Measurements from ENCODE around the gene LRP1B. TPM values are rescaled to one million over a fixed set of nuclear protein-coding genes. Genes with fewer than 3 reads are reported as not detected.

LRP1B gene
- total RNA-seq, 2 donors from 2014 or later: 0.52 to 3.0 TPM

GRCh38 chr2:140895378-140895777 is 1235.4 kb downstream of the LRP1B start:
- WGBS, 2 donors: 45 to 64% methylated on average over 9 of the region's 9 CpGs
- no peak for ATAC-seq
- no peak overlapping the region for H3K4me3 ChIP-seq
- H3K36me3 ChIP-seq (replicated peaks in 1 of 2; ENCODE audit: insufficient read depth in 1 of 2, low read depth in 2 of 2): no peaks in the 10 kb centered on the region
- H3K27me3 ChIP-seq: no peaks in the 10 kb centered on the region
- H3K4me1 ChIP-seq: no peaks in the 10 kb centered on the region
- DNase-seq: no peak
- no peaks in the 10 kb centered on the region for H3K9me3 ChIP-seq
- no peak for TF ChIP-seq POLR2A (IDR thresholded peaks at IDR 0.05)
- TF ChIP-seq, protein P1, sequence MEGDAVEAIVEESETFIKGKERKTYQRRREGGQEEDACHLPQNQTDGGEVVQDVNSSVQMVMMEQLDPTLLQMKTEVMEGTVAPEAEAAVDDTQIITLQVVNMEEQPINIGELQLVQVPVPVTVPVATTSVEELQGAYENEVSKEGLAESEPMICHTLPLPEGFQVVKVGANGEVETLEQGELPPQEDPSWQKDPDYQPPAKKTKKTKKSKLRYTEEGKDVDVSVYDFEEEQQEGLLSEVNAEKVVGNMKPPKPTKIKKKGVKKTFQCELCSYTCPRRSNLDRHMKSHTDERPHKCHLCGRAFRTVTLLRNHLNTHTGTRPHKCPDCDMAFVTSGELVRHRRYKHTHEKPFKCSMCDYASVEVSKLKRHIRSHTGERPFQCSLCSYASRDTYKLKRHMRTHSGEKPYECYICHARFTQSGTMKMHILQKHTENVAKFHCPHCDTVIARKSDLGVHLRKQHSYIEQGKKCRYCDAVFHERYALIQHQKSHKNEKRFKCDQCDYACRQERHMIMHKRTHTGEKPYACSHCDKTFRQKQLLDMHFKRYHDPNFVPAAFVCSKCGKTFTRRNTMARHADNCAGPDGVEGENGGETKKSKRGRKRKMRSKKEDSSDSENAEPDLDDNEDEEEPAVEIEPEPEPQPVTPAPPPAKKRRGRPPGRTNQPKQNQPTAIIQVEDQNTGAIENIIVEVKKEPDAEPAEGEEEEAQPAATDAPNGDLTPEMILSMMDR (IDR thresholded peaks at IDR 0.05): no peak
- intact Hi-C loops (cut with DNase I): no loop called here
- no peak overlapping the region for H3K27ac ChIP-seq

GRCh38 chr2:140893685-140894084 is 1237.1 kb downstream of the LRP1B start:
- Histone ChIP-seq H3K4me1 (no peaks in the 10 kb centered on the region), H3K27me3 (no peaks in the 10 kb centered on the region), H3K4me3 (no peak overlapping the region), H3K27ac (no peak overlapping the region), H3K9me3 (no peaks in the 10 kb centered on the region), H3K36me3 (replicated peaks in 1 of 2; ENCODE audit: insufficient read depth in 1 of 2, low read depth in 2 of 2) (no peaks in the 10 kb centered on the region)
- DNase-seq (no peak), ATAC-seq (no peak)
- TF ChIP-seq POLR2A (IDR thresholded peaks at IDR 0.05): no peak
- TF ChIP-seq, protein P1 (IDR thresholded peaks at IDR 0.05): no peak
- WGBS, 2 donors: 64% methylated on average over 4 of the region's 4 CpGs
- intact Hi-C loops (cut with DNase I): no loop called here

DNA sequence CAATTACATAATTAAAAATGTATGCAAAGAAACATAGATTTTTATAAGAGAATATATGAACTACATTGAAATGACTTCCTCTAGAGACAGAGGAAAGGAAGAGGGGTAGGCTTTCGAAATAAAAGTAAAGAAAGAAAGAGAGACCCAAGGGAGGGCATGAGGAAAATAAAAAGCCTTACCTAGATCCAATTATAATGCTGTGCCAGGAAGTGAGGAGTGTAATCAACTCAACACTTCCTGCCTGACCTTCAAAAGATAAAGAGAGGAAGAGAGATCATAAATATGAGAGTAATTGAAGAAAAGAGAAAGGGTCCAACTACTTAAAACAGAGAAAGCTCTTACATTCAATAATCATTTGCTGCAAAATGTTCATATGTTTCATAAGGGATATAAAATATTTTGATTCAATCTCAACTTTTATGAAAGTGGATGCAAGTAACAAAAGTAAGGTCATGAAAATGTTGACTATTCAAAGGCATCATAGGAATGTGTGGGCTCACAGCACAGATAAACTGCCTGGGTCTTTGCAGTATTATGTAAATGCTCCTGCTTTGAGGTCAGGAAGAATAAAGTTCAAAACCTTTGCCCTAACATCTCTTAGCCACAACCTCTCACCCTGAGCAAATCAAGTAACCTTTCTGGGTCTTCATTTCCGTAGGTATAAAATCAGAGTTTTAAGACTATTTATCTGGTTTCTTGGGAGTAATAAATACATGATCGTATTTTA is 1237.7 kb downstream of the LRP1B start:
- 45 to 62% methylated on average over 3 of the region's 3 CpGs for WGBS, 2 donors
- Histone ChIP-seq H3K27ac (no peak overlapping the region), H3K36me3 (replicated peaks in 1 of 2; ENCODE audit: insufficient read depth in 1 of 2, low read depth in 2 of 2) (no peaks in the 10 kb centered on the region), H3K27me3 (no peaks in the 10 kb centered on the region), H3K9me3 (no peaks in the 10 kb centered on the region), H3K4me3 (no peak overlapping the region), H3K4me1 (no peaks in the 10 kb centered on the region)
- intact Hi-C loops (cut with DNase I): no loop called here
- ATAC-seq (no peak), DNase-seq (no peak)
- TF ChIP-seq, protein P1 (IDR thresholded peaks at IDR 0.05): no peak
- no peak for TF ChIP-seq POLR2A (IDR thresholded peaks at IDR 0.05)

GRCh38 chr2:140892436-140892835 is 1238.4 kb downstream of the LRP1B start:
- H3K36me3 ChIP-seq (replicated peaks in 1 of 2; ENCODE audit: insufficient read depth in 1 of 2, low read depth in 2 of 2): no peaks in the 10 kb centered on the region
- H3K27ac ChIP-seq: no peak overlapping the region
- no peaks in the 10 kb centered on the region for H3K4me1 ChIP-seq
- 72 to 81% methylated on average over 5 of the region's 5 CpGs for WGBS, 2 donors
- no peak overlapping the region for H3K4me3 ChIP-seq
- ATAC-seq (no peak), DNase-seq (no peak)
- intact Hi-C loops (cut with DNase I): no loop called here
- no peak for TF ChIP-seq POLR2A (IDR thresholded peaks at IDR 0.05)
- TF ChIP-seq, protein P1 (IDR thresholded peaks at IDR 0.05): no peak
- no peaks in the 10 kb centered on the region for H3K9me3 ChIP-seq
- H3K27me3 ChIP-seq: no peaks in the 10 kb centered on the region

DNA sequence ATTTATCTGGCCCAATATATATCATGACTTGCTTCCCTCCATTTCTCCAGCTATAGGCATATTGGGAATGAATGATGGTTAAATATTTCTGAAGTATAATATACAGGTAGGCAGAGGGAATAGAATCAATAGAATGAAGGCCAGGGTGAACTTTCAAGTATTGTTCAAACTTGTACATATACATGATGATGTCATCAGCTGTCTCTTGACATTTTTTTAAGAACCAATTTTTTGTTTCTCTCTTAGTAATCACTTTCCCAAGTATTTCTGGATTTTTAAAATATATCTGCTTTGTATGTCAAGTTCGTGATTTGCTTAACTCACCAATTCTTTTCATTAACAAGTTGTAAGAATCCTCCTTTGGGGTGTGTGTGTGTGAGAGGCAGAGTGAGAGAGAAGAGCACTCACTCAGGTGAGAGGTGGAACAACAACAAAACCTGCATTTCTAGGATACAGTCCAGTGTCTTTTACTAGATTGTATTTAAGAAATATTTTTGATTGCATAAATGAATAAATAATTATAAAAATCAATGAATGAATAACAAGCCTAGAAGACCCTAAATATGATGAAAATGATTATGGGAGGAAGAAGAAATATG is 1239.1 kb downstream of the LRP1B start:
- intact Hi-C loops (cut with DNase I): no loop called here
- Histone ChIP-seq H3K27ac (no peak overlapping the region), H3K9me3 (no peaks in the 10 kb centered on the region), H3K36me3 (replicated peaks in 1 of 2; ENCODE audit: insufficient read depth in 1 of 2, low read depth in 2 of 2) (no peaks in the 10 kb centered on the region), H3K27me3 (no peaks in the 10 kb centered on the region), H3K4me1 (no peaks in the 10 kb centered on the region), H3K4me3 (no peak overlapping the region)
- TF ChIP-seq, protein P1 (IDR thresholded peaks at IDR 0.05): no peak
- TF ChIP-seq POLR2A (IDR thresholded peaks at IDR 0.05): no peak
- DNase-seq (no peak), ATAC-seq (no peak)
- 32 to 55% methylated on average over 1 of the region's 1 CpG for WGBS, 2 donors
